ENCODE data around the gene MGARP.

Gene MGARP

DNA sequence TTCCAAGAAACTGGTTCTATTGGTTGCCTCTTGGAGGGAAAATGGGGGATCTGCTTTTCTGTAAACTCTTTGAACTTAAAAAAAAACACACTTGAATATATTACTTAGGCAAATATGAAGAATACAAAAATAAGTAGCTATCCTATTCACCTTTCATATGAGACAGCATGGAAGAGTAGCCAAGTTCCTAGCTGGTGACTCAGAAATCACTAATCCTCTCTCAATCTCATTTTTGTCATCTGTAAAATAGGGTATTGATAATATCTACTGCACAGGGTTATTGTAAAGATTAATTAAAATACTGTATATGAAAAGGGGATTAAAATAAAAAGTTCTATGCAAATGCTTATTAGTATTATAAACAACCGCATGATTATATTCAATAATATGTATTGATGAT lies 12.7 kb downstream of the MGARP start:
- TF ChIP-seq, protein P1, sequence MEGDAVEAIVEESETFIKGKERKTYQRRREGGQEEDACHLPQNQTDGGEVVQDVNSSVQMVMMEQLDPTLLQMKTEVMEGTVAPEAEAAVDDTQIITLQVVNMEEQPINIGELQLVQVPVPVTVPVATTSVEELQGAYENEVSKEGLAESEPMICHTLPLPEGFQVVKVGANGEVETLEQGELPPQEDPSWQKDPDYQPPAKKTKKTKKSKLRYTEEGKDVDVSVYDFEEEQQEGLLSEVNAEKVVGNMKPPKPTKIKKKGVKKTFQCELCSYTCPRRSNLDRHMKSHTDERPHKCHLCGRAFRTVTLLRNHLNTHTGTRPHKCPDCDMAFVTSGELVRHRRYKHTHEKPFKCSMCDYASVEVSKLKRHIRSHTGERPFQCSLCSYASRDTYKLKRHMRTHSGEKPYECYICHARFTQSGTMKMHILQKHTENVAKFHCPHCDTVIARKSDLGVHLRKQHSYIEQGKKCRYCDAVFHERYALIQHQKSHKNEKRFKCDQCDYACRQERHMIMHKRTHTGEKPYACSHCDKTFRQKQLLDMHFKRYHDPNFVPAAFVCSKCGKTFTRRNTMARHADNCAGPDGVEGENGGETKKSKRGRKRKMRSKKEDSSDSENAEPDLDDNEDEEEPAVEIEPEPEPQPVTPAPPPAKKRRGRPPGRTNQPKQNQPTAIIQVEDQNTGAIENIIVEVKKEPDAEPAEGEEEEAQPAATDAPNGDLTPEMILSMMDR (conservative IDR thresholded peaks at IDR 0.05; ENCODE audit: low read depth, low read length): no peak
- no peak overlapping the region for H3K4me3 ChIP-seq (IDR thresholded peaks at IDR 0.05; ENCODE audit: insufficient read depth, low read depth, low read length)

GRCh38 chr4:139266583-139267257 lies 13.3 kb downstream of the MGARP start:
- H3K9ac ChIP-seq: no peak overlapping the region; the same call in 1 of the 2 replicates
- peak overlapping the region; percentile 84 for H3K4me2 ChIP-seq
- H3K4me3 ChIP-seq (IDR thresholded peaks at IDR 0.05; ENCODE audit: insufficient read depth, low read depth, low read length): no peak overlapping the region
- peak overlapping the region; percentile 46 for H3K27ac ChIP-seq
- H3K4me1 ChIP-seq (ENCODE audit: low read depth, poor library complexity, severe bottlenecking): peaks cover 47% of the 10 kb centered on the region
- no peaks in the 10 kb centered on the region for H4K20me1 ChIP-seq (ENCODE audit: insufficient read depth)
- H3K27me3 ChIP-seq (ENCODE audit: insufficient read depth, low read depth): peaks cover 5% of the 10 kb centered on the region; the same call in 1 of the 2 replicates
- no peaks in the 10 kb centered on the region for H3K79me2 ChIP-seq (ENCODE audit: insufficient read depth, low read depth)
- TF ChIP-seq, protein P1 (conservative IDR thresholded peaks at IDR 0.05; ENCODE audit: low read depth, low read length): no peak
- H2AFZ ChIP-seq (ENCODE audit: low read depth): peak overlapping the region; percentile 7; the same call in 1 of the 2 replicates
- H3K36me3 ChIP-seq (ENCODE audit: insufficient read depth): no peaks in the 10 kb centered on the region

More for the DNA sequence above, 12.7 kb downstream of the MGARP start:
- Histone ChIP-seq H3K27me3 (ENCODE audit: insufficient read depth, low read depth) (peaks cover 5% of the 10 kb centered on the region; the same call in 1 of the 2 replicates), H2AFZ (ENCODE audit: low read depth) (no peak overlapping the region), H4K20me1 (ENCODE audit: insufficient read depth) (no peaks in the 10 kb centered on the region), H3K4me2 (peak overlapping the region; percentile 84), H3K79me2 (ENCODE audit: insufficient read depth, low read depth) (no peaks in the 10 kb centered on the region), H3K9ac (no peak overlapping the region), H3K4me1 (ENCODE audit: low read depth, poor library complexity, severe bottlenecking) (peaks cover 51% of the 10 kb centered on the region), H3K36me3 (ENCODE audit: insufficient read depth) (no peaks in the 10 kb centered on the region), H3K27ac (peak overlapping the region; percentile 46; the same call in 1 of the 2 replicates)

- no peak overlapping the region; the same call in 1 of the 2 replicates for H3K9ac ChIP-seq
- peak overlapping the region; percentile 46 for H3K27ac ChIP-seq
- H4K20me1 ChIP-seq (ENCODE audit: insufficient read depth): no peaks in the 10 kb centered on the region
- H3K4me2 ChIP-seq: peak overlapping the region; percentile 84
- peaks cover 47% of the 10 kb centered on the region for H3K4me1 ChIP-seq (ENCODE audit: low read depth, poor library complexity, severe bottlenecking)
- no peaks in the 10 kb centered on the region for H3K36me3 ChIP-seq (ENCODE audit: insufficient read depth)
- TF ChIP-seq, protein P1 (conservative IDR thresholded peaks at IDR 0.05; ENCODE audit: low read depth, low read length): no peak
- peak overlapping the region; percentile 7; the same call in 1 of the 2 replicates for H2AFZ ChIP-seq (ENCODE audit: low read depth)
- H3K4me3 ChIP-seq (IDR thresholded peaks at IDR 0.05; ENCODE audit: insufficient read depth, low read depth, low read length): no peak overlapping the region
- H3K27me3 ChIP-seq (ENCODE audit: insufficient read depth, low read depth): peaks cover 5% of the 10 kb centered on the region; the same call in 1 of the 2 replicates
- H3K79me2 ChIP-seq (ENCODE audit: insufficient read depth, low read depth): no peaks in the 10 kb centered on the region
Observed at GRCh38 chr4:139266208-139266582, 13.8 kb downstream of the MGARP start.

GRCh38 chr4:139265654-139266053 lies 14.4 kb downstream of the MGARP start:
- Histone ChIP-seq H3K4me1 (ENCODE audit: low read depth, poor library complexity, severe bottlenecking) (peaks cover 47% of the 10 kb centered on the region), H3K9ac (no peak overlapping the region; the same call in 1 of the 2 replicates), H3K4me2 (peak overlapping the region; percentile 84), H3K27me3 (ENCODE audit: insufficient read depth, low read depth) (peaks cover 5% of the 10 kb centered on the region; the same call in 1 of the 2 replicates), H4K20me1 (ENCODE audit: insufficient read depth) (no peaks in the 10 kb centered on the region), H3K79me2 (ENCODE audit: insufficient read depth, low read depth) (no peaks in the 10 kb centered on the region), H3K27ac (peak overlapping the region; percentile 46; the same call in 1 of the 2 replicates), H3K36me3 (ENCODE audit: insufficient read depth) (no peaks in the 10 kb centered on the region), H2AFZ (ENCODE audit: low read depth) (no peak overlapping the region), H3K4me3 (IDR thresholded peaks at IDR 0.05; ENCODE audit: insufficient read depth, low read depth, low read length) (no peak overlapping the region)
- TF ChIP-seq, protein P1 (conservative IDR thresholded peaks at IDR 0.05; ENCODE audit: low read depth, low read length): no peak

Data from KMS-11 (cell line).